GM12865 (cell line): ENCODE data around the gene NIPA2.
"Not testable (repeated sequence)": the region's sequence is repeated elsewhere in the genome, so short reads cannot be mapped to it uniquely, and the experiment has no call there.

ENCODE experiments used
- DNase-seq: peaks from one replicate; pipeline ENCODE4 v3.0.0; 2010; ENCODE audit warnings: low read depth
- H3K4me3 ChIP-seq: 2 replicates; pipeline ENCODE4 v1.5.1; 2011; ENCODE audit warnings: mild to moderate bottlenecking, low read depth, low read length, control low read depth
- CTCF ChIP-seq: IDR thresholded peaks from 2 replicates; pipeline ENCODE4 v1.5.1; 2011; ENCODE audit warnings: low read length, control low read depth, low read depth, inconsistent platforms; ENCODE audit not compliant: insufficient read depth; ENCODE audit errors: missing control alignments

The NIPA2 gene

DNA sequence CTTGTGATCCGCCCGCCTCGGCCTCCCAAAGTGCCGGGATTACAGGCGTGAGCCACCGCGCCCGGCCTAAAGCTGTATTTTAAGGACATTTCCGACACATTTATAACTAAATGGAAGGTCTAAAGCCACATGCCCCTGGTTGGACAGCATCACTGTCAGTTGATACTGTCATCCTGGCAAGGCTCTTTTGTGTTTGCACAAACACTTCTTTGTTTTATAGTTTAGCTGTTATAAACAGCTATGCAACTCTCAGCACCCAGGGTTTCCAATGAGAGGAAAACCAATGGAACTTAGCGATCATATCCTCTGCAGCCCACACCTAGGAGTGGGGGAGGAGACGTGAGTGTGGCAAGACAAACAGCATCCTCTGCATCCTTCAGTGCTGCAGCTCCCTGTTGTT, 32.3 kb upstream of the NIPA2 start:
- no peak for TF ChIP-seq CTCF
- no peak for DNase-seq
- no peak overlapping the region for H3K4me3 ChIP-seq

- no peak for DNase-seq
- no peak for TF ChIP-seq CTCF
- no peak overlapping the region for H3K4me3 ChIP-seq
Observed at GRCh38 chr15:22806664-22807063, 31.8 kb upstream of the NIPA2 start.

GRCh38 chr15:22807831-22808230, 30.6 kb upstream of the NIPA2 start:
- H3K4me3 ChIP-seq, DNase-seq: not testable (repeated sequence)

DNA sequence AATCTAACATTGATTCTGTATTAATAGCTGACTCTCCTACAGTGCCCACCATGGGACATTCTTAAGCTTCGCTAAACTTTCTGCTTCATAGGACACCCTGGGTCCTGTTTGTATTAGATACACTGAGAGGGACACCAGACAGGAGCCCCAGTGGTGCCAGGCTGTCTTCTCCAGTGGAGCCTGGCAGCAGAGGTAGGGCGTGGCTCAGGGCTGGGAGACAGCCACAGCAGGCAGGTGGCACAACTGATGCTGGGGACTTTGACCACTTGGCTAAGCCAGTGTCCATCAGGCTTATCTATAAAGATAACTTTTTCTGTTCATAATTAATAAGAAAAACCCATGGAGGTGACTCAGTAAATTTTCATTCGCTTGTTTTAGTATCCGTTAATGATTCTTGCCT, 30.2 kb upstream of the NIPA2 start:
- DNase-seq: no peak
- TF ChIP-seq CTCF: no peak
- H3K4me3 ChIP-seq: no peak overlapping the region

DNA sequence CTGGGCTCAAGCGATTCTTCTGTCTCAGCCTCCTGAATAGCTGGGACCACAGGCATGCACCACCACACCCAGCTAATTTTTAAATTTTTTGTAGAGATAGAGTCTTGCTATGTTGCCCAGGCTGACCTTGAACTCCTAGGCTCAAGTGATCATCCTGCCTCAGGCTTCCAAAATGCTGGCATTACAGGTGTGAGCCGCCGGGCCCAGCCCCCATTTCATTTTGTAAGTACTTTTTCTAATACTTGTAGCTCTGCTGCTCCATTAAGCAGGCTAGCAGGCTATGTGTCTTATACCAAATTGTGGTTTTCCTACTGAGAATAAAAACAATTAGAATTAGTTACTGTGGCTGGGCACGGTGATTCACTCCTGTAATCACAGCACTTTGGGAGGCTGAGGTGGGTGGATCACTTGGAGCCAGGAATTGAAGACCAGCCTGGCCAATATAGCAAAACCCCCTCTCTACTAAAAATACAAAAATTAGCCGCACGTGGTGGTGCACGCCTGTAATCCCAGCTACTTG, 29.6 kb upstream of the NIPA2 start:
- TF ChIP-seq CTCF: no peak
- H3K4me3 ChIP-seq: no peak overlapping the region
- DNase-seq: no peak

GRCh38 chr15:22810033-22810852, 28.2 kb upstream of the NIPA2 start:
- DNase-seq: peak; percentile 56
- no peak overlapping the region for H3K4me3 ChIP-seq
- no peak for TF ChIP-seq CTCF

DNA sequence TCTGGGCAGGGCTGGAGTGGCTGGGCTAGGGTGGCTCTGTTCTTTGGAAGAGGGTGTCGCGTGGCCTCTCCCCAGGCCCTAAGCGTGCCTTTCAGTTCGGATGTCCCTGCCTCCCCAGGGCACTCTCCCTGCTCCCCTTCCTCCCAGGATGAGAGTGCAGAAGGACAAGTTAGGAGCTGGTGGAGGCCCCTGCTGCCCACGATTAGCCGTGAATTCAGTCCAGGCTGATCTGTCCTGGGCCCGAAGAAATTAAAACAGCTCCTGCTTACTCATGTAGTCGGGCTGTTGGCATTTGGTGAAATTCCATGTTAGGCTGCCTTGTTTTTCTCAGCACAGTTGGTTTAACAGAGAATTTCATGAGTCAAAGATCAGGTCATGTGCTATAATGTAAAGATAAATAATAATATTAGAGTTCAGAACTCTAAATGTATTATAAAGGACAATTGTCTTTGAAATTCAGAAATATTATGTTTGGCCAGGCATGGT, 27.6 kb upstream of the NIPA2 start:
- H3K4me3 ChIP-seq: no peak overlapping the region
- no peak for TF ChIP-seq CTCF
- no peak for DNase-seq
